ENCODE results near the gene SLC39A9.
"Not testable (repeated sequence)": the region's sequence is repeated elsewhere in the genome, so short reads cannot be mapped to it uniquely, and the experiment has no call there.

The SLC39A9 gene

DNA sequence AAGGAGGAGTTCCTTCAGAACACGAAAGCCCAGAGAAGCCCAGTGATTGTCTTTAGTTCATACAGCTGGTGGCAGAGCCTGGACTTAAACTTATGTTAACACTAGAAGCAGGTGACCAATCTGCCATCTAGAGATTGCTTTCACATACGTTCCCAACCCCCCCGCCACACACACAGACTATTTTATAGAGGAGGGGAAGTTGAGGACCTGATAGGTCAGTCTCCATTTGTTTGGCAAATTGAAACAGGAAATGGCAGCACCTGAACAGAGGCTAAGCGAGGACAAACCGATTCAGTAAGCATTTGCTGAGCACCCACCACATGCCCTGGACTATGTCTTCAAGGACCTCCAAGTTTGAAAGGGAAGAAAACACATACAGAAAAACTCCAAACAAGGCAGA is 81.2 kb downstream of the SLC39A9 start:
- no peak for DNase-seq

DNA sequence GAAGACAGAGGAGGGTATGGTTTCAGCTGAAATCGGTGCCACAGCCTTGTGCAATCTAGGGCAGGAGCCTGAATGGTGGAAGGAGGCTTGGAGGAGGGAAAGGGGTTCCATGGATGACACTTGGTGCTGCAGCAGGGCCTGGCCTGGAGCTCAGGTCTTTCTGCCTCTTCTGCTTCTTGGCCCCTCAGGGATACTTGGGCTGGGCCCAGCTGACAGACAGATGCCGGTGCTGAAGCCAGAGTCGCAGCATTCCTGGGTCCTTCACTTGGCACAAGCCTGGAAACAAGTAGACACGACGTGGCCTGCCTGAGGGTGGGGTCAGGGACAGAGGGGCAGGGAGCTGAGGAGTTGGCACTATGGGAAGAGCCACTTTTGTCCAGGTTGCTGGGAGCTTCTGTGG is 81.6 kb downstream of the SLC39A9 start:
- no peak for DNase-seq

DNA sequence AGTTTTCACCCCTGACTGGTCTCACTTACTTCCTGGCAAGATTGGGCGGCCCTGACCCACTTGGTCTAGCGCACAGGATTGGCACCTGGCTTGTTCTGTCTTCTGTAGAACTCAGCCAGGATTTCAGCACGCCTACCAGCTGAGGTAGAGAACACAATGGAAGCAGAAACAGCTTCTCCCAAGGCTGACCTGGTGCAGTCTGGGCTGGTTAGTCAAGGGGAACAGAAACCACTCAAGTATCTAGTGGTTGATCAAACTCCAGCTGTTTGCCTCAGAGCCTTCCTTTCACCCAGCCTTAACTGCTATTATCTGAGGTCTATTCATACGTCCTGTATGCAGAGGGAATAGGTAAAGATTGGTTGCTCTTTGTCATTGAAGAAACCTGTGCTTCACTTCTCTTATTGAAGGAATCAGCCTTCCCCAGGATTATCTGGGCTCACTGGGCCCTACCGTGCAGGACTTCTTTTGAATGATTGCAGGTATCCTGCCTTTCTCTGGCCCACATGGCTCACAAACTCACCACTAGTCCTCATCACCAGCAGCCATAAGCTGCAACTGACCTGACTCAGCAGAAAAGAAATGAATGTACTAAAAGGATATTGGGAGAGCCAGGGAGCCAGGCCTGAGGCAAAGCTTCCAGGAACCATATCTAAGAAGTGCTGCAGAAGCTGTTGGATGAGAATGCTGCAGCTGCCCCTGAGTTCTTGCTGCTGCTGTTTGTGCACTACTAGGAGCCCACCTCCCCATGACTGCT is 83.5 kb downstream of the SLC39A9 start:
- DNase-seq, result no peak

DNA sequence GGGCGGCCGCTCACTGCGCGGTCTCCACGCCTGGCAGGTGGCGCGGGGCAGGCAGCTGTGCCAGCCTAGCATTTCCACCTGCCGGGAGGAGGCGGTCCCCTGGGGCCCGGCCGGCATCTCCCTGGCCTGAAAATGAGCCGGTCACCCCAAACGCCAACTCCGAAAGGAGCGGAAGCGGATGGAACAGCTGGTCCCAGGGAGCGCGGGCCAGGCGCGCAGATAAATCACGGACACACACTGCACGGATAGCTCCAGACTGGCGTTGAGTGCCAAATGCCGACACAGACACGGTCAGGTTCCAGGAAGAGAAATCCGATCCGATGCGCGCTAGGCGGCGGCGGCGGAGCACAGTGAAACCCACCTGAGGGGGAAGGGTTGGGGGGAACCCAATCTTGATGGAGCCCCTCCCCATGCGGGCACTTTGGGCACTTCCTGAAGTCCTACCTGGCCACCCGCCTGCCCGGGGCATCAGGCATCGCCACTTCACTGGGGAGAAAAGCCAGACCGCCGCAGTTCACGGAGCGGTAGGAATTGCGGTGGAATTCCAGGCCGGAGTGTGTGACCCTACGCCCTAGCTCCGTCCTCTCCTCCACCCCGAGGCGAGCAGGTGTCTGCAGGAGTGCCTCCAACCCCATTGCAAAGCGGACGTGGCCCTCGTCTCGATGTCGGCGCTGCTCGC is 85.4 kb downstream of the SLC39A9 start:
- no peak for DNase-seq

DNA sequence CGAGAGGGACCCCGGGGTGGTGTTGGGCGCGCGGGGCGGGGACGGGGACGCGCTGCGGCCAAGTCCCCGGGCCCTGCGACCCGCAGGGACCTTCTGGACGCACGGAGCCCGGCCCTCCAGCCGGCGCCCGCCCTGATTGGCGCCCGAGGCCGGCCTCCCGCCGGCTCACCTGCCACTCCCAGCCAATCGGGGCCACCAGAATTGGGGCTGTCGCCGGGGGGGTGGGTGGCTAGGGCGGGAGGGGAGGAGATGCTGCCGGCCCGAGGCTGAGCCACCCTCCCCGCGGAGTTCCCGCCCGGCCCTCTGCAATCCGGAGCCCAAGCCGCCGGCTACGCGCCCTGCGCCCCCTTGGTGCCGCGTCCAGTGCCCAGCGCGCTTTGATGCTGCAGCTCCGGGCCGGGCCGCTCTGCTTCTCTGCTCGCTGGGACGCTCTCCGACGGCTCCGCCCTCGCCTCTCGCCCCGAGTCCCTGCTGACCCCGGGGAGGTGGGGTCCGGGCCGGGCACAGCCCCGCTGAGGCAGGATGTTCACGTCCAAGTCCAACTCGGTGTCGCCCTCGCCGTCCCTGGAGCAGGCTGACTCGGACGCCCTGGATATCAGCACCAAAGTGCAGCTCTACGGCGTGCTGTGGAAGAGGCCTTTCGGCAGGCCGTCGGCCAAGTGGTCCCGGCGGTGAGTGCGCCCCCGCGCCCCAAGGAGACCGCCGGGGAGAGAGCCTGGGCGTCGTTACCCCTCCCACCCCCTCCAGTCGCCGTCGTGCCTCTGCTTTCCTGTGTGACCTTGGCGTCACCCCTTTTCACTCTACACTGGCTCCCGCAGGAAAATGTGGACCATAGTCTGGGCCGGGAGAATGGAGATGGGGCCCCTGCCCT is 86.2 kb downstream of the SLC39A9 start, which contains the start of gene PLEKHD1:
TSS of gene PLEKHD1 (plus strand) at position 285 of the 871 bp plus-strand sequence. CDS start at position 523, 238 bp downstream.
- no peak for DNase-seq

DNA sequence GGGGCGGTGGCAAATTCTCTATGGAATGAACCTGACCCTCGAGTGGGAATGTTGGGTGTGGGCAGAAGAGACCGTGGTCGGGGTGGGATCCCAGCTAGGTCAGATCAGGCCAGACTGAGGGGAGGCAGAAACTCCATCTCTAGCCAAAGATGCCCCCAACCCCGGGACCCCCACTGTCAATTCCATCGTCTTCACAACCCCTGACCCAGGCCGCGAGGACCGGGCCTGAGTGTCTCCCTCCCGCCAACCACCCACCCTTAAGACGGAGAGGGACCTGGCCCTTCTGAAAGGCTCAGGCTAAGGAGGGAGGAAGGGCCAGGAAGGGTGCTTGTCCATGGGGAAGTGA is 86.8 kb downstream of the SLC39A9 start:
- DNase-seq, result no peak

DNA sequence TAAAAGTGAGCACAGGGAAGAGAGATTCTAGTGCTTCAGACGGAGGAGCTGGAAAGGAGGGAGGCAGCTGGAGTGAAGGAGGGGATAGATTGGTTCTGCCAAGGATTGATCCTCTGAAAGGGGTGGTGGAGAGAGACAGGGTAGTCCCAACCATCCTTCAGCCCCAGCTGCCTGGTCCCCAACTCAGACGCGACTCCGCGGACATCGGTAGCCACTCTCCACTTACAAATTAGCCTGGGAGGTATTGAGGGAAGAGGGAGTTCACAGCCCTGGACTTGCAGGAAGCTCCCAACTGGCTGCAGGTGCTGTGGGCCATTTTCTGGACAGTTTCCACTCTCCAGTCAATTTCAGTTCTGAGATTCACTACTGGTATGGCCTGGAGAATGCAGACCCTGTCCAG is 87.2 kb downstream of the SLC39A9 start:
- no peak for DNase-seq

DNA sequence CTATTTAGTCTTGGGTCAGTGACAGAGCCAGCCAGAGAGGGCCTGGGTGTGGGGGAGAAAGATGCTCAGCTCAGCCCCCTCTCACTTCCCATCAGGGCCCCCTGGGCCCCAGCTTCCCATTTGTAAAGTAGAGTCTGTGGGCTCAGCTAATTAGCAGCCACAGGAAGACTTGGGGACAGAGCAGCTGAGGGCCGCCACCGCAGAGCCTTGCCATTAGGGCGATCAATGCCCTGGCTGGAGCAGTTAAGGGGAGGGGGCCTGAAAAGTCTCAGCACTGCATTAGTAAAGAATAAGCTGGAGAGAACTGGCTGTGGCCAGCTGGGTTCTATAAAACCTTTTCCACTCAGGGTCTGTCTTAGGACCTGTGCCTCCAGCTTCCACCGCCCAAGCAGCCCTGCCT is 88.7 kb downstream of the SLC39A9 start:
- no peak for DNase-seq

DNA sequence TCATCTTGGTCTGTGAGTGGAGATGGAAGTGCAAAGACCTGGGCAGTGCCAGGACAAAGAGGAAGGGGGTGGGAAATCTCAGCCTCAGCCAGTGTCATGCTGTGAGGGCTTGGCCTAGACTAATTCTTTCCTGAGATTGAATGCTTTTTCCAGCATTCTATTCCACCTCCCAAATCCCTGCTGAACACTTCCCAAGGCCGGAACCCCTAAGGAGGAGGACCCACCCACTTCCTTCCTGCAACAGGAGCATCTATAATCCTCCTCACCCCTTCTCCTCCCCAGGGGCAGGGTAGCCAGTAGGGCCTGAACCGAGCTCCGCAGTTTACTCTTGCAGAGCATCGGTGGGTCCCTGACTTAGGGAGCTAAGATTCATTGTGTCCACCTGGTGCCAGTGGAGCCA is 89.3 kb downstream of the SLC39A9 start:
- DNase-seq, result no peak

DNA sequence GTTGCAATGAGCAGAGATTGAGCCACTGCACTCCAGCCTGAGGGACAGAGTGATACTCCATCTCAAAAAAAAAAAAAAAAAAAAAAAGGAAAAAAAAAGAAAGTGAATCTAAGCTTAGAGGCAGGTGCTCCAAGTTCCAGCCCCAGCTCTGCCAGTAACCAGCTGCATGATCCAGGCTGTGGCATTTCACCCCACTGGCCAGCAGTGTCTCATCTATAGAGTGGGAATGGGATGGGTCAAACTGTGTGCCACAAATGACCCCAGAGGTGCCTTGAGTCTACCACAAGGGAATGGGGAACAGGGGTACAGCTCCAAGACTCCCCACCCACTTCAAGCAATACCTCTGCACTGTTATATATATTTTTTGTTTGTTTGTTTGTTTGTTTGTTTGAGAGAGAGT is 91.0 kb downstream of the SLC39A9 start:
- no peak for DNase-seq

DNA sequence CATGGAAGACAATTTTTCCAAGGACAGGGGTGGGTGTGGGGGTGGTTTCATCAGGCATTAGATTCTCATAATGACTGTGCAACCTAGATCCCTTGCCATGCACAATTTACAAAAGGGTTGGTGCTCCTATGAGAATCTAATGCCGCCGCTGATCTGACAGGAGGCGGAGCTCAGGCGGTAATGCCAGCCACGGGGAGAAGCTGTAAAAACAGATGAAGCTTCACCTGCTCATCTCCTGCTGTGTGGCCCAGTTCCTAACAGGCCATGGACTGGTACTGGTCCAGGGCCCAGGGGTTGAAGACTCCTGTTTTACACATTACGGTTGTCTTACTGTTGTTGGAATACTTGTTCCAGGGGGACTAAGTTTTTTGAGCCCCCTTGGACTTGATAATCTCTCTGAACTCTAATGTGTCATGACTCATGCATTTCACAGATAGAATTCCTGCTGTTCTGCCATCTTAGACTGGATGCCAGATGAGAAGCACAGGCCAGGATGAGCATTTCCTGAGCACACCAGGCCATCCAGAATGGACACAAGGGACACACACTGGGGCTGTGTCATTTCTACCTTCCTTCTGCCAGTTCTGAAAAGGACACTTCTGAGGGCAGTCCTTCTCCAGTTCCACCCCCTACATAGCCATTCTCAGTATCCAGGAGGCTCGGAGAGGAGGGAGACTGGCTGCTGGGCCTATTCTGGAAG is 91.9 kb downstream of the SLC39A9 start:
- no peak for DNase-seq

DNA sequence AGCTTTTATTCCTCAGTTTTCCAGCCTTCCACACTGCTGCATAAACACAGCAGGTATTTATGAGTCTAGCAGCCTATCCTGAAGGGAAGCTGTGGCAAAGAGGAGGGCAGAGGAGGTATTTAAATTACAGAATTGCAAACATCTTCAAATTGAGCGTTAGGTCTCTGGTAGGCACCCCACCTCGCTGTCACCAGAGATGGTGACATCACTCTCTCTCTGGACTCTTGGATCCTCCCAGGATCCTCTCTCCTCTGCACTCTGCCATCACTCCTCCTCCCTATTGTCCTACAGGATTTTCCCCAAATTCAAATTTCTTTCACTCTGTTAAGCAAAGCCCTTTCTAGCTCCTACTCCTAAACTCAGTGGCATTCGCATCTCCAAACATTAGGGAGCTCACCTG is 92.7 kb downstream of the SLC39A9 start:
- DNase-seq, result no peak

DNA sequence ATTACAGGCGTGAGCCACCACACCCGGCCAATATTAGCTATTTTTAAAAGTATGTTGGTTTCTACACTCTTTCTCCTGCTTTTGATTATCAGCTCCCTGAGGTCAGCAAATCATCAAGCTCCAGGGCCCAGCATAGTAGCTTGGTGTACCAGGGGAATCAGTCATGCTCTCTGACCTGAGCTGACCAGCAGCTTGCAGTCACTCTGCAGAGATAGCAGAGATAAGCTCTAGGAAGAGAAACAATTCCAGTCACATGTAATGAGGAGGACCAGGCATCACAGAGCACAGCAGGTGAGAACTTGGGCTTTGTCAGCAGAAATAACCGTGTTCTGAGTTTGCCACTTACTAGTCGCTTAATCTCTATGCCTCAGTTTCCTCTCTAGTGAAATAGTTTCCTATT is 94.5 kb downstream of the SLC39A9 start:
- no peak for DNase-seq

DNA sequence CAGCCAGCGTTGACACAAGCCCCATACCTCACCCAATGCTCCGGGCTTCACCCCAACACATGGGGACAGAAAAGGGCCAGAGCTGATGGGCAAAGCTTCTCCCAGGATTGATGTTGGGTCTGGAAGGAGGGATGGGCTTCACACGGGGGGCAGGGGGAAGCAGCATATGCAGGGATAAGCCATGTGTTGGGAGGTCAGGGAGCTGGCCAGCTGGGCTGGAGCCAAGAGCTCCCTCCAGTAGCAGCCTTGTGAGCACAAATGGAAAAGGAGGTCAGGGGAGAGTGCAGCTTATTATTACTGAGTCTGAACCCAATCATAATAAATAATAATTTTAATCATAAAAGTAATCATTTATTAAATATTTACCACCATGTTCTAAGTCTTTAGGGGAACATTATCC is 95.3 kb downstream of the SLC39A9 start:
- no peak for DNase-seq

DNA sequence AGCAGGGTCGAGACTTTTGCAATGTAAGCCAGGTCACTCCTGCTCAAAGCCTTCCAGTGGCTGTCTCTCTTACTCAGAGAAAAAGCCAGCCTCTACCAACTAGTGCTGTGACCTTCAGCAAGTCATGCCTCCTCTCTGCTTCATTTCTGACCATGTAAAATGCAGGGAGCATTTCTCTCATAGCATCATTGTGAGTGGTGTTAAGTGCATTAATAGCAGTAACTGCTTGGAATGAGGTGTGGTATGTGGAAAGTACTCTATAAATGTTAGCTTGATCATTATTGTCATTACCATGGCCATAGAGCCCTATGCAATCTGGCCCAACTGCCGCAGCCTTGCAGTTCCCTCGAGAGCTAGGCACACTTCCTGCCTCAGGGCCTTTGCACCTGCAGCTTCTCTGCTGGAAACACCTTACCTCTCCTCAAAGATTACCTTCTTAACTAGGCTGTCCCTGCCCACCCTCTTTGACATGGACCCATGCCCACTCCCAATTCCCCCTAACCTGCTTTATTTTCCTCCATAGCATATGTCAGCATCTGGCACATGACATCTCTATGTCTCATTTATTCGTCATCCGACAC is 96.9 kb downstream of the SLC39A9 start:
- no peak for DNase-seq

DNA sequence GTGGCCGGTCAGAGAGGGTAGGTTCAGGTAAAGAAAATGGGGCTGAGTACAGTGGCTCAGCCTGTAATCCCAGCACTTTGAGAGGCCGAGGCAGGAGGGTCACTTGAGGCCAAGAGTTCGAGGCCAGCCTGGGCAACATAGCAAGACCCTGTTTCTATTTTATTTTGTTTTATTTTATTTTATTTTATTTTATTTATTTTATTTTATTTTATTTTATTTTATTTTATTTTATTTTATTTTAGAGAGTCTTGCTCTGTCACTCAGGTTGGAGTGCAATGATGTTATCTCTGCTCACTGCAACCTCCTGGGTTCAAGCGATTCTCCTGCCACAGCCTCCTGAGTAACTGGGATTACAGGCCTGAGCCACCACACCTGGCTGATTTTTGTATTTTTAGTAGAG is 99.4 kb downstream of the SLC39A9 start:
- not testable (repeated sequence) for DNase-seq

DNA sequence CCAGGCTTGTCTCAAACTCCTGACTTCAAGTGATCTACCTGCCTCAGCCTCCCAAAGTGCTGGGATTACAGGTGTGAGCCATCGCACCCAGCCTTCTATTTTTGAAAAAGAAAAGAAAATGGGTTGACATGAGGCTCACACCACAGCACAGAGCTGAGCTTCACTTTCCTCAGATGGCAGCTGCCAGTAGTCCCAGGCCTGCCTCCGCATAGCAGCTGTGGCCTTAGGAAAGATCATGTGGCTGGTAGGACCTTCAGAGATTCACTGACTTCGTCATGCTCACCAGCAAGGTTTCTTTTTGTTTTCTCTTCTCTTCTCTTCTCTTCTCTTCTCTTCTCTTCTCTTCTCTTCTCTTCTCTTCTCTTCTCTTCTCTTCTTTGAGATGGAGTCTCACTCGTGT is 99.8 kb downstream of the SLC39A9 start:
- not testable (repeated sequence) for DNase-seq

DNA sequence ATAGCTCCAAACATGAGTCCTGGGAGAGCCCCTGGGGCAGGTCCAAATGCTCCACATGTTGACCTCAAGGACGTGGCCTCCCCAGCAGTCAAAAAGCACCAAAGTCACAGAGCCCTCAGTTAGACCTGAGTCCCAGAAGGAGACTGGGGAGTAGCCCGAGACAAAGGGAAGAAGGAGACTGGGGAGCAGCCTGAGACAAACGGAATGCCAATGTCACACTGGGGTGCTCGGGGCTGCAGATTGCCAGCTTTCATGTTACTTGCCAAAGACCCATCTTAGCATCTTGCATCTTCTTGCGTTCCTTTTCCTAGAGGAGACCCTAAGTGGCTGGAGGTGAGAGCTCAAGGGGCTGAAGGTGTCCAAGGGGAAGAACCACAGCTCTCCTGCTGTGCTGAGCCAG is 100.9 kb downstream of the SLC39A9 start:
- DNase-seq, result no peak

DNA sequence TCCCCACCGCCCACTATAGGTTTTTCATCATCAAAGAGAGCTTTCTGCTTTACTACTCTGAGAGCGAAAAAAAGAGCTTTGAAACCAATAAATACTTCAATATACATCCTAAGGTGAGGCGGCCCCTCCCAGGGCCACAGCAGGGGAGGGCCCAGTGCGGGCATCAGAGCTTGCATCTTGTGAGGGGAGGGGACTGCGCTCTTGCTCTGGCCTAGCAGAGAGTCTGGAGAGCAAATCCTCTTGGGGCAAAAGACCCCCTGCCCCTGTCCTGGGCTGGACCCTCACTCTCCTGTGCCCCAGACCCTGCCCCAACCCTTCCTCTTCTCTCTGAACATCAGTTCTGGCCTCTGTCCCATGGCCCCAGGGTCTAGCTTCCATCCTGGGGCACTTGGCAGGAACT is 101.6 kb downstream of the SLC39A9 start:
- DNase-seq, result no peak

DNA sequence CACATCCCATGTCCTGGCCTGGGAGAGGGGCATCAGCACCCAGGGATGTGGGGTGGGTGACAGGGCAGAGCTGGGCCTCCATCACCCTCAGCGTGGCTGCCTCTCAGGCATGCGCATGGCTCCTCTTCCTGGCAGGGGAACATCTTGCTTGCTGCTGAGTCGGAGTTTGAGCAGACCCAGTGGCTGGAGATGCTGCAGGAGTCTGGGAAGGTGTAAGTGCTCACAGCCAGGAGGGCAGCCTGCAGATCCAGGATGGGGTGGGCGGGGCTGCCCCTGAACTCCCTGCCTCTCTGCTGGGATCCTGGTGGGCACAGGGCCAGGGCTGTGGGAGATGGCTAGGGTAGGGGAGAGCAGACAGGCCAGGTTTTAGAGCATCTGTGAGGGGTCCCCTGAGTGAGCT is 102.2 kb downstream of the SLC39A9 start:
- no peak for DNase-seq

DNA sequence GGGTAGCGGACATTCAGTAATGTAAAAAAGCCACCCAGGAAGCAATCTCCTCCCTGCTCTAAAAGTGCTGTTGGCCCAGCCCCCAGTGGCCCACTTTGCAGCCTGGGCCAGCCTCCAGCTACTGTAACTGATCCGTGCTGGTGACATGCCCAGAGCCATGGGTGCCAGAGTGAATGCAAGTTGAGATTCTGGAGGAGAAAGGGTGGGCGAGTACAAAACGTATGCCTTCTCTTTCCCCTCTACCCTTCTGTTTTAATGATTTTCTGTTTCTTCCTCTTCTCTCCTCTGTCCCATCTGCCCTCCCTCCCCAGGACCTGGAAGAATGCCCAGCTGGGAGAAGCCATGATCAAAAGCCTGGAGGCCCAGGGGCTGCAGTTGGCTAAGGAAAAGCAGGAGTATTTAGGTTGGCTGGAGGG is 102.9 kb downstream of the SLC39A9 start:
- DNase-seq, result no peak

DNA sequence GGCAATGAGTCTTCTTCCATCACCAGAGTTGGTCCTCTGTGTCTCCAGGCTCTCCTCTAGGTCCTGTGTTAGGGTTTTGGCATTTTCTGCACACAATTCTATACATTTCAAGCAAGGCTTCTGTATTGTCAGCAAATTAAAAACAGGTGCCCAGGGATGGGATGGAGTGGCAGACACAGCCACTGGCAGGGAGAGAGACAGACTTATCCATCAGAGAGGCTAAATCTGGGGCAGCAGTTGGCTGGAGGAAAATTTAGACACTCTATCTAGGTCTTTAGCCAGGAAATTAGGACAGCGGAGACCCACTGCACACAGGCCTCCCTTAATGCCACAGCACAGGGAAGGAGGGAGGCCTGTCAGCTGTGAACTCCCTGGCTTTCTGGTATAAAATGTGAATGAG is 106.3 kb downstream of the SLC39A9 start:
- DNase-seq, result no peak

Data from GOT3 (cell line).